GM12878 (cell line): Measurements from ENCODE around the gene DENND6A. TPM values are rescaled to one million over a fixed set of nuclear protein-coding genes. Genes with fewer than 3 reads are reported as not detected.

Source experiments
- ATAC-seq: fragments of 200-7000 bp; cut with Tn5 transposase; 3 replicates; pipeline ENCODE4 v1.9.1; 2020; ENCODE audit warnings: mild to moderate bottlenecking, moderate library complexity
- Bru-seq: library from RNA; stranded (reverse); fragments of 400-500 nt; gene quantifications from one replicate; lab custom pipeline; 2021; lab: Mats Ljungman, UMichigan
- BruChase-seq, 2 experiments: library from RNA; stranded (reverse); fragments of 400-500 nt; gene quantifications; one replicate each; lab custom pipeline; 2021; lab: Mats Ljungman, UMichigan
- BruUV-seq: library from RNA; stranded (reverse); fragments of 400-500 nt; replicated peaks from 2 replicates; lab custom pipeline; 2021; lab: Mats Ljungman, UMichigan
- CTCF ChIA-PET: fragments of 300-600 bp; sonication (Branson Sonifier 250); formaldehyde crosslinking; extraction: SDS; loops from one replicate; lab custom pipeline; 2021; ENCODE audit warnings: inconsistent platforms; lab: Yijun Ruan, JAX
- POLR2A ChIA-PET: fragments of 350-600 bp; formaldehyde crosslinking; extraction: SDS; loops from one replicate; lab custom pipeline; 2021; ENCODE audit warnings: inconsistent platforms; lab: Charles Lee
- RAD21 ChIA-PET: fragments of 300-600 bp; sonication (Branson Sonifier 250); formaldehyde crosslinking; loops from one replicate; lab custom pipeline; 2023; ENCODE audit warnings: antibody characterized with exemption; ENCODE audit not compliant: unreplicated experiment; lab: Charles Lee
- SMC1A ChIA-PET: fragments of 300-600 bp; sonication (Branson Sonifier 250); formaldehyde crosslinking; loops from one replicate; lab custom pipeline; 2023; ENCODE audit not compliant: unreplicated experiment, uncharacterized antibody; lab: Charles Lee
- DNase-seq: peaks from one replicate; pipeline ENCODE4 v3.0.0-alpha.2; 2011; ENCODE audit warnings: low read depth, low spot score
- FAIRE-seq: peaks from 3 replicates; lab custom pipeline; 2011; peaks lifted over from hg19 to GRCh38; lab: Jason Lieb, UNC
- H2AFZ ChIP-seq: 2 replicates; pipeline ENCODE4 v1.6.0; 2011; ENCODE audit warnings: low read depth, low read length, control low read depth; ENCODE audit not compliant: control insufficient read depth
- H3K27ac ChIP-seq: 2 replicates; pipeline ENCODE4 v1.5.1; 2011; ENCODE audit warnings: control low read depth; ENCODE audit not compliant: control insufficient read depth, insufficient read depth
- H3K27me3 ChIP-seq, 2 experiments: replicated peaks in 1 of 2; 2 replicates each; pipeline versions ENCODE4 v1.6.0 to v1.6.1; 2011; ENCODE audit warnings: low read length in 1 of 2; ENCODE audit not compliant: control insufficient read depth in 2 of 2, insufficient read depth in 2 of 2
- H3K36me3 ChIP-seq, 2 experiments: 2 replicates each; pipeline ENCODE4 v1.5.1; 2011; ENCODE audit warnings: low read length in 1 of 2; ENCODE audit not compliant: control insufficient read depth in 2 of 2, insufficient read depth in 2 of 2
- H3K4me1 ChIP-seq: 2 replicates; pipeline ENCODE4 v1.6.1; 2011; ENCODE audit warnings: mild to moderate bottlenecking, low read length, moderate library complexity, mixed read lengths; ENCODE audit not compliant: control insufficient read depth, insufficient read depth
- H3K4me2 ChIP-seq: 2 replicates; pipeline ENCODE4 v1.6.0; 2011; ENCODE audit warnings: control low read depth; ENCODE audit not compliant: control insufficient read depth, insufficient read depth
- H3K4me3 ChIP-seq: fragments of 200-600 bp; sonication (generic); 2 replicates; pipeline ENCODE4 v1.5.1; 2016
- H3K79me2 ChIP-seq: 2 replicates; pipeline ENCODE4 v1.6.0; 2011; ENCODE audit warnings: low read length; ENCODE audit not compliant: control insufficient read depth, insufficient read depth
- H3K9ac ChIP-seq: 2 replicates; pipeline ENCODE4 v1.8.0; 2011; ENCODE audit warnings: low read length, control low read depth, mixed read lengths; ENCODE audit not compliant: control insufficient read depth, insufficient read depth
- H3K9me3 ChIP-seq: replicated peaks from 3 replicates; pipeline ENCODE4 v1.5.1; 2011; ENCODE audit warnings: mild to moderate bottlenecking, low read length; ENCODE audit not compliant: control insufficient read depth, insufficient read depth
- H4K20me1 ChIP-seq: 2 replicates; pipeline ENCODE4 v1.6.0; 2011; ENCODE audit not compliant: control insufficient read depth, insufficient read depth
- CREM ChIP-seq: IDR thresholded peaks from 2 replicates; pipeline ENCODE4 v1.6.1; 2014; ENCODE audit warnings: antibody characterized with exemption, low read depth
- IRF4 ChIP-seq: IDR thresholded peaks from 2 replicates; pipeline ENCODE4 v1.6.1; 2011; ENCODE audit warnings: low read depth, low read length
- NFIC ChIP-seq: IDR thresholded peaks from 2 replicates; pipeline ENCODE4 v1.6.1; 2012; ENCODE audit warnings: low read depth, mild to moderate bottlenecking, inconsistent platforms, low read length, moderate library complexity
- NR2C1 ChIP-seq: fragments of 450-650 bp; IDR thresholded peaks from 2 replicates; pipeline ENCODE4 v1.6.1; 2017; ENCODE audit warnings: antibody characterized with exemption, mild to moderate bottlenecking, moderate library complexity
- PAX8 ChIP-seq: fragments of 450-650 bp; IDR thresholded peaks from 2 replicates; pipeline ENCODE4 v1.6.1; 2017; ENCODE audit warnings: mild to moderate bottlenecking, moderate library complexity
- PML ChIP-seq: IDR thresholded peaks from 2 replicates; pipeline ENCODE4 v1.6.1; 2012; ENCODE audit warnings: low read length, inconsistent platforms
- RUNX3 ChIP-seq: IDR thresholded peaks from 2 replicates; pipeline ENCODE4 v1.6.1; 2012; ENCODE audit warnings: low read length, inconsistent platforms
- SIN3A ChIP-seq: IDR thresholded peaks from 2 replicates; pipeline ENCODE4 v1.6.1; 2012; ENCODE audit warnings: low read depth, low read length, improper control_type of control experiment
- SIX5 ChIP-seq: IDR thresholded peaks from 2 replicates; pipeline ENCODE4 v1.6.1; 2011; ENCODE audit warnings: mild to moderate bottlenecking, low read depth, low read length, moderate library complexity; ENCODE audit not compliant: severe bottlenecking
- SMAD5 ChIP-seq: IDR thresholded peaks from 2 replicates; pipeline ENCODE4 v1.6.1; 2016; ENCODE audit warnings: antibody characterized with exemption, low read depth
- SMC3 ChIP-seq: IDR thresholded peaks from 2 replicates; pipeline ENCODE4 v1.6.1; 2011; ENCODE audit warnings: low read length, improper control_type of control experiment, borderline replicate concordance
- SPI1 ChIP-seq: IDR thresholded peaks from 2 replicates; pipeline ENCODE4 v1.6.1; 2011; ENCODE audit warnings: low read depth, mild to moderate bottlenecking, low read length, moderate library complexity, borderline replicate concordance; ENCODE audit not compliant: insufficient read depth
- SUPT20H ChIP-seq: IDR thresholded peaks from 2 replicates; pipeline ENCODE4 v1.6.1; 2011; ENCODE audit warnings: low read depth, mild to moderate bottlenecking, low read length, moderate library complexity, borderline replicate concordance; ENCODE audit not compliant: control insufficient read depth
- WRNIP1 ChIP-seq: IDR thresholded peaks from 2 replicates; pipeline ENCODE4 v1.6.1; 2011; ENCODE audit warnings: low read depth, low read length, improper control_type of control experiment, borderline replicate concordance
- ZZZ3 ChIP-seq: IDR thresholded peaks from 2 replicates; pipeline ENCODE4 v1.6.1; 2011; ENCODE audit warnings: low read depth; ENCODE audit not compliant: control insufficient read depth, insufficient read length
- WGBS: methylation state at CpG from one replicate; pipeline ENCODE4 v1.1.6; 2016; ENCODE audit warnings: low lambda C conversion rate; ENCODE audit not compliant: insufficient replicate concordance, insufficient coverage; ENCODE audit errors: missing lambda C conversion rate; 5-methylcytosine and 5-hydroxymethylcytosine counted together
- in situ Hi-C: fragments of 300-500 bp; cut with MboI; formaldehyde crosslinking; loops from 9 replicates; pipeline ENCODE4 v1.14.3; 2018; ENCODE audit warnings: mixed read lengths
- intact Hi-C: fragments of 100-400 bp; cut with micrococcal nuclease; formaldehyde crosslinking; loops from one replicate; pipeline ENCODE4 v1.14.2; 2022; ENCODE audit not compliant: unreplicated experiment
- long read RNA-seq, 2 experiments: library from polyadenylated mRNA; unstranded; transcript quantifications; one replicate each; pipeline ENCODE4 v2.0.0, GENCODE V29; 2019 to 2020
- polyA minus RNA-seq, 3 experiments: library from RNA; depleted of rRNA, polyadenylated mRNA; stranded (reverse); fragments of >200 nt; gene quantifications; 2 replicates each; pipeline ENCODE4 v1.2.3, GENCODE V29; 2011
- polyA plus RNA-seq, 11 experiments: library from polyadenylated mRNA; depleted of rRNA in 4 of 11; unstranded in 6 of 11; stranded (reverse) in 5 of 11; fragments of >200 nt; fragmentation: Nextera tagmentation in 4 of 11; fragmentation: Illumina TruSeq in 1 of 11; extraction: Ambion mirVana in 4 of 11; extraction: Trizol in 1 of 11; gene quantifications; 1 replicate in 1 of 11; 2 replicates in 10 of 11; pipeline versions ENCODE4 v1.2.1 to v1.2.3, GENCODE V29; 2011 to 2016; ENCODE audit warnings: inconsistent platforms in 2 of 11, missing spikeins in 2 of 11, low read depth in 1 of 11
- total RNA-seq, 4 experiments: library from RNA; depleted of rRNA in 3 of 4; stranded (reverse); fragments of >200 nt in 3 of 4; fragmentation: Illumina TruSeq in 1 of 4; extraction: Trizol in 1 of 4; gene quantifications; 2 replicates each; pipeline versions ENCODE4 v1.2.1 to v1.2.3, GENCODE V29; 2013 to 2021
- TF ChIP-seq, protein P1 (sequence below): fragments of 450-650 bp; IDR thresholded peaks from 2 replicates; pipeline ENCODE4 v1.6.1; 2018; ENCODE audit warnings: borderline replicate concordance, mild to moderate bottlenecking; ENCODE audit not compliant: partially characterized antibody
- TF ChIP-seq, protein P2 (sequence below): IDR thresholded peaks from 2 replicates; pipeline ENCODE4 v1.6.1; 2012; ENCODE audit warnings: low read depth, low read length, improper control_type of control experiment

DENND6A gene
- 35.1 and 47.7 TPM in 2 replicates for total RNA-seq (2013; cell fraction: nucleolus; rRNA removed)
- 10.9 and 20.2 TPM in 2 replicates for total RNA-seq (2014; rRNA removed)
- 13.6 and 17.5 TPM in 2 replicates for total RNA-seq (2014; rRNA removed; fragmentation: Illumina TruSeq; extraction: Trizol)
- 13.0 and 15.3 TPM in 2 replicates for total RNA-seq (2021)
- 2.8 TPM for polyA plus RNA-seq (2011; ENCODE audit: low read depth)
- 14.0 and 18.6 TPM in 2 replicates for polyA plus RNA-seq (2011; rRNA removed)
- polyA plus RNA-seq (2011; cell fraction: cytosol; rRNA removed), result 7.3 and 7.6 TPM in 2 replicates
- polyA plus RNA-seq (2011; cell fraction: nucleus; rRNA removed), result 7.7 and 9.6 TPM in 2 replicates
- 5.8 and 11.1 TPM in 2 replicates for polyA plus RNA-seq (2012)
- polyA plus RNA-seq (2014; fragmentation: Illumina TruSeq; extraction: Trizol), result 8.5 and 8.8 TPM in 2 replicates
- 1 to 10 TPM; 1.8 to 3.5 TPM for polyA plus RNA-seq (2014; fragmentation: Nextera tagmentation; extraction: Ambion mirVana)
- polyA plus RNA-seq (2014; rRNA removed), result 6.7 and 7.8 TPM in 2 replicates
- 10 to 100 TPM in 1 of 2 experiments, 1 to 10 TPM in 1; 9.7 to 11.1 TPM for polyA plus RNA-seq (2016; fragmentation: Nextera tagmentation; extraction: Ambion mirVana)
- polyA minus RNA-seq (2011; rRNA and poly(A)+ RNA removed), result 14.7 and 18.6 TPM in 2 replicates
- 8.7 and 8.9 TPM in 2 replicates for polyA minus RNA-seq (2011; cell fraction: cytosol; rRNA and poly(A)+ RNA removed)
- 6.2 and 7.1 TPM in 2 replicates for polyA minus RNA-seq (2011; cell fraction: nucleus; rRNA and poly(A)+ RNA removed)
- Bru-seq, nascent RNA, result percentile 72 among the genes with signal in this experiment
- percentile 74 among the genes with signal in this experiment for BruChase-seq, experiment 1, labeled RNA remaining after a 6-hour chase
- BruChase-seq, experiment 2, labeled RNA remaining after a 2-hour chase, result percentile 73 among the genes with signal in this experiment
- long read RNA-seq, experiment 1, partial matches to known transcripts, result 1 of 2 reads
- long read RNA-seq, experiment 1, other reads (novel, unspliced or antisense), result 1 of 2 reads
- long read RNA-seq, experiment 2, partial matches to known transcripts, result 0 of 1 reads
- long read RNA-seq, experiment 2, other reads (novel, unspliced or antisense), result 1 of 1 reads

DNA sequence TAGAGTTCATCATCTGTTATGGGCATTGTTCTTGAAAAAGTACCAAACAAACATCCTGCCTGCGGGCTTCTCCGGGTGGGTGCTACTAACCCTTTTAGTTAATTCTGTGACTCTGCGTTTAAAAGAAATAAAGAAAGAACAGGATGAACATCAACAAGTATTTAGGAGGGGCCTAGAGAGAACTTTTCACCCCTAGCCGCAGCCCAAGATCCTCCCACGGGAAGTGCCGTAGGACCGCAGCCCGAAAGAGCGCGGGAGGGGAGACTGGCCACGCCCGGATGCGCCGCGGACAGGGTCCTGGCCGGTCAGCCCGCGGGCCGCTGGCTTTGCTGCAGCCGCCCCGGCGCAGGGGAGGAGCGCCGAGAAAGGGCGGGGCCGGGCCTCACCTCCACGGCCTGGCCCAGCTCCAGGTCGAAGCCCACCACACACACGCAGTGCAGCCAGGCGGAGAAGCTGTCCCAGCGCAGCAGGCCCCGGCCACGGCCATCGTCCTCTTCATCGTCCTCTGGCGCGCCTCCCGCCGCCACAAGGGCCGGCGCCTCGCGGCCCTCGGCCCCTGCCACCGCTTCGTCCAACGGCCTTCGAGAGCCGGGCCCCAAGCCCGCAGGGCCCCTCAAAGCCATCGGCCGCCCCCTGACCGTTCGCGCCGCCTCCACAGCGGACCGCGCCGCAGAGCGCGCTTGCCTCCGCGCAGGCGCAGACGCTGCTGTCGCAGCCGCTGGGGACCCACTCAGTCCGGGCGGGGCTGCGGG lies at the start of gene DENND6A:
Gene DENND6A (minus strand): TSS at position 682 of the 752 bp plus-strand sequence. CDS start 59 bp downstream, at position 623.
- Histone ChIP-seq H3K4me3 (peak within 1 kb of the TSS; percentile 72), H4K20me1 (no peaks in the 10 kb centered on the region), H3K4me2 (peak within 1 kb of the TSS; percentile 68), H3K36me3 (no peaks in the 10 kb centered on the region), H3K27ac (peak within 1 kb of the TSS; percentile 88), H3K79me2 (peaks cover 41% of the 10 kb centered on the region), H2AFZ (peak within 1 kb of the TSS; percentile 93), H3K27me3 (no peaks in the 10 kb centered on the region), H3K9ac (peak within 1 kb of the TSS; percentile 80), H3K4me1 (peaks cover 15% of the 10 kb centered on the region; the same call in 1 of the 2 replicates), H3K9me3 (no peaks in the 10 kb centered on the region)
- intact Hi-C loops, result loop anchor here (1.0 to 5.0 kb wide), 4 partner anchors 21 to 135 kb away; partner anchors contain the start of genes ARF4, PDE12 and SLMAP
- ATAC-seq (peak; percentile 91), FAIRE-seq (peak; percentile 72), DNase-seq (peak; percentile 69)
- in situ Hi-C loops, result no loop called here
- RAD21 ChIA-PET, result interaction anchor here (0.6 to 3.5 kb wide), 6 partner anchors 10 to 136 kb away, joined by 3 to 22 read pairs (median 4); partner anchors contain the start of genes PDE12 and SLMAP
- CTCF ChIA-PET, result interaction anchor here (0.7 kb wide), 1 partner anchor 21 kb away, joined by 3 read pairs; no protein-coding TSS in a partner anchor
- no TSS peak for BruUV-seq
- SMC1A ChIA-PET, result interaction anchor here (1.0 to 7.7 kb wide), 4 partner anchors 14 to 295 kb away, joined by 3 to 68 read pairs (median 8); no protein-coding TSS in a partner anchor
- POLR2A ChIA-PET, result interaction anchor here (0.6 to 5.6 kb wide), 5 partner anchors 21 to 664 kb away, joined by 3 to 39 read pairs (median 5); partner anchors contain the start of genes ARF4 and SLMAP
- under 1% methylated on average over 53 of the region's 71 CpGs for WGBS
- peak; percentile 79 for TF ChIP-seq RUNX3
- TF ChIP-seq SMC3, result no peak
- TF ChIP-seq, protein P1, sequence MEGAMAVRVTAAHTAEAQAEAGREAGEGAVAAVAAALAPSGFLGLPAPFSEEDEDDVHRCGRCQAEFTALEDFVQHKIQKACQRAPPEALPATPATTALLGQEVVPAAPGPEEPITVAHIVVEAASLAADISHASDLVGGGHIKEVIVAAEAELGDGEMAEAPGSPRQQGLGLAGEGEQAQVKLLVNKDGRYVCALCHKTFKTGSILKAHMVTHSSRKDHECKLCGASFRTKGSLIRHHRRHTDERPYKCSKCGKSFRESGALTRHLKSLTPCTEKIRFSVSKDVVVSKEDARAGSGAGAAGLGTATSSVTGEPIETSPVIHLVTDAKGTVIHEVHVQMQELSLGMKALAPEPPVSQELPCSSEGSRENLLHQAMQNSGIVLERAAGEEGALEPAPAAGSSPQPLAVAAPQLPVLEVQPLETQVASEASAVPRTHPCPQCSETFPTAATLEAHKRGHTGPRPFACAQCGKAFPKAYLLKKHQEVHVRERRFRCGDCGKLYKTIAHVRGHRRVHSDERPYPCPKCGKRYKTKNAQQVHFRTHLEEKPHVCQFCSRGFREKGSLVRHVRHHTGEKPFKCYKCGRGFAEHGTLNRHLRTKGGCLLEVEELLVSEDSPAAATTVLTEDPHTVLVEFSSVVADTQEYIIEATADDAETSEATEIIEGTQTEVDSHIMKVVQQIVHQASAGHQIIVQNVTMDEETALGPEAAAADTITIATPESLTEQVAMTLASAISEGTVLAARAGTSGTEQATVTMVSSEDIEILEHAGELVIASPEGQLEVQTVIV, result no peak
- no peak for TF ChIP-seq WRNIP1
- no peak for TF ChIP-seq NR2C1
- TF ChIP-seq SUPT20H, result no peak
- TF ChIP-seq IRF4, result no peak
- TF ChIP-seq, protein P2, sequence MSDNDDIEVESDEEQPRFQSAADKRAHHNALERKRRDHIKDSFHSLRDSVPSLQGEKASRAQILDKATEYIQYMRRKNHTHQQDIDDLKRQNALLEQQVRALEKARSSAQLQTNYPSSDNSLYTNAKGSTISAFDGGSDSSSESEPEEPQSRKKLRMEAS, result peak; percentile 77; the same call in 1 of the 2 replicates
- peak; percentile 53 for TF ChIP-seq SMAD5
- no peak for TF ChIP-seq ZZZ3
- TF ChIP-seq PML, result peak; percentile 77; the same call in 1 of the 2 replicates
- 0 out of 2 replicates have a peak, but pooled peaks have one; percentile 20 for TF ChIP-seq SIN3A
- TF ChIP-seq SPI1, result peak; percentile 49; the same call in 1 of the 2 replicates
- TF ChIP-seq NFIC, result no peak
- no peak for TF ChIP-seq PAX8
- no peak for TF ChIP-seq SIX5
- no peak; the same call in 1 of the 2 replicates for TF ChIP-seq CREM
